ENCODE data around the gene OGFOD2. TPM values are rescaled to one million over a fixed set of nuclear protein-coding genes. Genes with fewer than 3 reads are reported as not detected.

Gene OGFOD2
- total RNA-seq, 6 experiments from 2014 or later = 16.2 to 18.3 (median 17.6) TPM

GRCh38 chr12:123027726-123028445 lies 52.8 kb downstream of the OGFOD2 start:
- H3K4me1 Mint-ChIP-seq (ENCODE audit: low read depth) = peaks cover 15% of the 10 kb centered on the region
- H3K27me3 Mint-ChIP-seq (ENCODE audit: insufficient read depth) = peaks cover 26% of the 10 kb centered on the region
- H3K4me3 Mint-ChIP-seq = no peak overlapping the region
- H3K36me3 Mint-ChIP-seq (ENCODE audit: low read depth) = no peaks in the 10 kb centered on the region
- DNase-seq = no peak
- H3K27ac Mint-ChIP-seq = no peak overlapping the region
- no peaks in the 10 kb centered on the region for H3K9me3 Mint-ChIP-seq
- no peak for TF ChIP-seq CTCF (IDR thresholded peaks at IDR 0.05)

- no peak for DNase-seq
- Mint-ChIP-seq H3K36me3 (ENCODE audit: low read depth) (no peaks in the 10 kb centered on the region), H3K9me3 (no peaks in the 10 kb centered on the region), H3K4me1 (ENCODE audit: low read depth) (peaks cover 15% of the 10 kb centered on the region), H3K27me3 (ENCODE audit: insufficient read depth) (peaks cover 22% of the 10 kb centered on the region), H3K27ac (no peak overlapping the region), H3K4me3 (no peak overlapping the region)
- TF ChIP-seq CTCF (IDR thresholded peaks at IDR 0.05) = no peak
These were observed 53.4 kb downstream of the OGFOD2 start for GRCh38 chr12:123028475-123028874.

GRCh38 chr12:123029550-123029949 lies 54.5 kb downstream of the OGFOD2 start:
- H3K36me3 Mint-ChIP-seq (ENCODE audit: low read depth) = no peaks in the 10 kb centered on the region
- peaks cover 8% of the 10 kb centered on the region for H3K4me1 Mint-ChIP-seq (ENCODE audit: low read depth)
- H3K27me3 Mint-ChIP-seq (ENCODE audit: insufficient read depth) = peaks cover 22% of the 10 kb centered on the region
- no peak overlapping the region for H3K27ac Mint-ChIP-seq
- no peak for DNase-seq
- no peak for TF ChIP-seq CTCF (IDR thresholded peaks at IDR 0.05)
- H3K9me3 Mint-ChIP-seq = no peaks in the 10 kb centered on the region
- no peak overlapping the region for H3K4me3 Mint-ChIP-seq

Small RNA genes within 50 kb of the gene (microRNA-seq; reads per million reads assigned to microRNA genes)
- not detected for gene MIR4304

Other genes with a start within 250 kb of the OGFOD2 start
- not detected for gene HCAR1, start 244.4 kb upstream of the OGFOD2 start, total RNA-seq (2021; fragmentation: NEBNext Ultra II Directional; extraction: Animal tissue kit (Norgen Biotek cat#: 25700))
- 10 to 100 TPM; 53.2 to 66.7 (median 61.7) TPM for gene DENR, start 222.4 kb upstream of the OGFOD2 start, total RNA-seq (2021; fragmentation: NEBNext Ultra II Directional; extraction: Animal tissue kit (Norgen Biotek cat#: 25700))
- under 1 TPM; 0.08 to 0.40 (median 0.17) TPM for gene CCDC62, start 200.7 kb upstream of the OGFOD2 start, total RNA-seq (2021; fragmentation: NEBNext Ultra II Directional; extraction: Animal tissue kit (Norgen Biotek cat#: 25700))
- gene HIP1R, start 139.8 kb upstream of the OGFOD2 start, total RNA-seq (2021; fragmentation: NEBNext Ultra II Directional; extraction: Animal tissue kit (Norgen Biotek cat#: 25700)) = 1 to 10 TPM; 6.7 to 9.8 (median 8.4) TPM
- 10 to 100 TPM; 26.4 to 33.1 (median 28.1) TPM for gene VPS37B, start 79.1 kb upstream of the OGFOD2 start, total RNA-seq (2021; fragmentation: NEBNext Ultra II Directional; extraction: Animal tissue kit (Norgen Biotek cat#: 25700))
- 10 to 100 TPM in 3 of 6 experiments, 1 to 10 TPM in 3; 9.2 to 11.1 (median 10.0) TPM for gene ABCB9, start 8.8 kb upstream of the OGFOD2 start, total RNA-seq (2021; fragmentation: NEBNext Ultra II Directional; extraction: Animal tissue kit (Norgen Biotek cat#: 25700))
- gene ARL6IP4, start 5.4 kb downstream of the OGFOD2 start, total RNA-seq (2021; fragmentation: NEBNext Ultra II Directional; extraction: Animal tissue kit (Norgen Biotek cat#: 25700)) = 100 to 1,000 TPM; 128 to 180 (median 149) TPM
- 1 to 10 TPM; 1.5 to 5.1 (median 4.1) TPM for gene PITPNM2, start 175.8 kb downstream of the OGFOD2 start, total RNA-seq (2021; fragmentation: NEBNext Ultra II Directional; extraction: Animal tissue kit (Norgen Biotek cat#: 25700))

All from HFFc6 (cell line).